Keratinocyte (primary cell): ENCODE results near the gene ADAT3.

Experiments used
- CTCF ChIP-seq, 3 experiments: IDR thresholded peaks in 1 of 3; conservative IDR thresholded peaks in 1 of 3; optimal IDR thresholded peaks in 1 of 3; 2 replicates in 2 of 3; 3 replicates in 1 of 3; pipeline versions ENCODE3 to v1.5.1; 2011; ENCODE audit warnings: low read length in 3 of 3, mild to moderate bottlenecking in 3 of 3, moderate library complexity in 2 of 3, control low read depth in 1 of 3, inconsistent platforms in 1 of 3; ENCODE audit not compliant: insufficient read depth in 2 of 3; ENCODE audit errors: extremely low read depth in 1 of 3
- EZH2 ChIP-seq: IDR thresholded peaks from one replicate; pipeline ENCODE4 v1.6.1; 2012; ENCODE audit warnings: inconsistent platforms, mild to moderate bottlenecking, low read length, moderate library complexity

- no peak for TF ChIP-seq CTCF (optimal IDR thresholded peaks at IDR 0.05 in 1 of 3, IDR thresholded peaks at IDR 0.05 in 1 of 3, conservative IDR thresholded peaks at IDR 0.05 in 1 of 3; ENCODE audit: extremely low read depth in 1 of 3, insufficient read depth in 2 of 3, low read length in 3 of 3)
- no peak for TF ChIP-seq EZH2
Measured at GRCh38 chr19:1901940-1902404, 3.2 kb upstream of the ADAT3 start.
